ENCODE data around the gene LMBRD1.
"Not testable (repeated sequence)": the region's sequence is repeated elsewhere in the genome, so short reads cannot be mapped to it uniquely, and the experiment has no call there.

The LMBRD1 gene

DNA sequence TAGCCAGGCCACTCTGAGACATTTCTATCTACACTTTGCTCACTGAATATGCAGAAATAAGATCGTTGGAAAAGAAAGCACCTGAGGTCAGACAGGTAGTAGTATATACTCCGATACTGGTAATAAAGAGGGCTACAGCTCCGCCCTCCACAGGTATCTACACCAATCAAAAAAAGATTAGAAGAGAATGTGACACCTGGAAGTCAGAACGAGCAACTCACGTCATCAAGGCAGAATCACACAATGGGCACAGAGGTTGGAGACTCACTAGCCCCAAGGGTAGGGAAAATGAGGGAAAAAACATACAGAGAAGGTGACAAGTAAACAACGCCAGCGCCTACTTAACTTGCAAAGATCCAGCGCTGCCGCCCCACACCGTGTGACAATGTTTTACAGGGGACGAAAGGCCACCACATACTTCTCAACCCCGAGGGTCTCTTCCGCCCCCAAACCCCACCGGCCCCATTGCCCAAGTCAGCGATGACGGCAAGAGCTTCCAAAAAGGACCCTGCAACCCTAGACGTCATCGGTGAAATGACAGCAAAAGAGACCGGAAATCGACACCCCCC, 653 bp downstream of the LMBRD1 start:
- peak in 3 of 5 experiments; percentile 44 to 77 (median 71) for DNase-seq

DNA sequence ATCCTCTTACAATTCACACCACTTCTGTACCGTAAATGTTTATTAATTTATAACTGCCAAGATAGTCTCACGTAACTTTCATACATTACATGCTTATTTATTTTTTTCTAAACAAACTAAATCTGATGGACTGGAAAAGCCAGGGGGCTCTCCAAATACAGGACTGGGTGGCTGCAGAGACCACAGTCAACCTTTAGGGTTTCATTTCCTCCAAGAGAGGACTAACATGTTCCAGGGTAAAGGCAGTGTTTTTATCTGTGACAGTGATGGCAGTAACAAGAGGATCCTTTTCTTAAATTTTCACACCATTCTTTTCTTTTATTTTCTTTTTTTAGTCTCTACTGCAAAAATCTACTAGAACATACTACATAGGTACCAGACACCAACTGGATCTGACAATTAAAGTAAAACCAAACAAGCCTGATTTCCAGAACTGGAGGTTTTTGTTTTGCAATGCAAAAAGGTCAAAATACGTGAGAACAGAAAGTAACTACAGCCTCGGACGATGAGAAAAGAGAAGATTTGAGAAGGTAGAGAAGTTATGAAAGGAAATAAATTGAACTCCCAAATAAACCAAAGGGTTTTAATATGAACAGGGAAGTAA, 1.2 kb downstream of the LMBRD1 start:
- DNase-seq, result peak in 1 of 5 experiments; percentile 20

DNA sequence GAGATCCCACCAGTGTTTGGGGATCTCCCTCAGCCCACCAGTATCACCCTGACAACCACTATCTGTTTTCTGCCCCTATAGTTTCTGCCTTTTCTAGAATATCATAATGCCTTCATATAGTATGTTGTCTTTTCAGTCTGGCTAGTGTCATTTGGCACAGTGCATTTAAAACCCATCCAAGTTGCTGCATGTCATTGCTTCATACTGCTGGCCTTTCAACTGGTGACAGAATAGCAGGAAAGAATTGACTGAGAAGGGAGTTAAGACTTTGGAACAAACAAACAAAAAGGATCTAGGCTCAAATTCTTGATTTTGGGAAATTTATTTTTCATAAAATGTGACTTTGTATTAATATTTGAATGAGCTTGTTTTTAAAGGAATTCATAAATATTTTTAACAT, 4.5 kb downstream of the LMBRD1 start:
- DNase-seq, result no peak

DNA sequence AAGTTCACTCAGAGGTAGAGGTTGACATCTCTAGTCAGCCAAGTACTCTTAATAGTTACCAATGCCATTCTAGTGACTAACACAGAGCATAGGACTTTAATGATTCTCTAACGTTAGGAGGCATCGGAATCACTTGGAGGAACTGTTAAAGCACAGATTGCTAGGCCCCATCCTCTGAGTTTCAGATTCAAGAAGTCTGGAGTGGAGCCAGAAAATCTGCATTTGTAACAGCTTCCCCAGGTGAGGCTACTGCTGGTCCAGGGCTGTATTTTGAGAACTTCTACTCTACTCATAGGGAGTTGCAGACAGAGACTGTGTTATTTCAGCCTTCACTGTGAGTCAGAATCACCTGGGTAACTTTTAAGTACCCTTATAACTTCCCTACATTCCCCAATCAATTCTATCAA, 5.7 kb downstream of the LMBRD1 start:
- no peak for DNase-seq

GRCh38 chr6:69790629-69791028, 6.2 kb downstream of the LMBRD1 start:
- no peak for DNase-seq

DNA sequence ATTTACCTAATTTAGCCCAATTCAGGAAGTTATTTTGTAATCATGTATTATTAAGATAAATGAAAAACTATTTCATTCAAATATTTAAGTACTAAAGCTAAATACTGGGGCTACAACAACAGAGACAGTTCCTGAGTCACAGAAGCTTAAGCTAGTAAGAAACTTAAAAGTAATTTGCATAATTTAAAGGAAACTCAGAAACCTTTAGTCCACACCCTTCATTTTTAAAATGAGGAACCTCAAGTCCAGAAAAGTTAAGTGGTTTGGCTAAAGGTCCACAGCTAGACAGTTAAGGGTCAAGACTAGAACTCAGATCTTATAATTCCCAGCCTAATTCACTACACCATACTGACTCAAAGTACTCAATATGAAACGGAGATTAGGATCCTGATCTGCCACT, 7.2 kb downstream of the LMBRD1 start:
- no peak for DNase-seq

- DNase-seq, result not testable (repeated sequence)
Measured at GRCh38 chr6:69787436-69787835, 9.4 kb downstream of the LMBRD1 start.

DNA sequence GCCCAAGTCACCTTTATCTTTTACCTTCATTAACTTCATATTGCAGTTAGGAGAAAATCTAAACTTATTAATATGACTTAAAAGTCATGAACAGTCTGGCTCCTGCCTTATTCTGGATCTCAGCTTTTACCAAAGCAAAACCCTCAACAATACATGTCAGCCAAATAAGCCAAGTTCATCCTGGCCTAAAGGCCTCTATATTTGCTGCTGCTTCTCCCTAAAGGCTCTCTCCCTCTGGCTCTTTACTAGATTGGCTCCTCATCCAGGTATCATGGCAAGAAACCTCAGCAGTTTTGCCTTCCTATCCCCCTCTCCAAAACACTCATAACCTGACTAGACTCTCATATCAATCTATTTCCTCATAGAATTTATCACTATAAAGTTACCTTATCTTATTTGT, 11.1 kb downstream of the LMBRD1 start:
- DNase-seq, result no peak

- DNase-seq, result peak in 1 of 5 experiments; percentile 16
Measured at GRCh38 chr6:69784595-69785377, 12.0 kb downstream of the LMBRD1 start.

DNA sequence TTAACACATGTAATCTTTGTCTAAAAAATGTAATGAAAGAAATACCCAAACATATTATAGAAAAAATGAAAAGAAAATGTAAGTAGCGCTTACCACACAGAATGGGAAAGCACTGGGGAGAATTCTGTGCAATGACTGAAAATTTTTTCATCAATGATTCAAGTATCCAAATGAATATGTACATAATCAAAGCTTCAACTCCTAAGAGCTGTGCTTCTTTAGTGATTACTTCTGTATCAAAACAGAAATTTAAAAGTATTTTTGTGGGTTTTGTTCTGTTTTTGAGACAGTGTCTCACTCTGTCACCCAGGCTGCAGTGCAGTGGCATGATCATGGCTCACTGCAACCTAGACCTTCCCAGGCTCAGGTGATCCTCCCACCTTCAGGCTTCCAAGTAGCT, 13.7 kb downstream of the LMBRD1 start:
- no peak for DNase-seq

GRCh38 chr6:69780585-69781178, 16.1 kb downstream of the LMBRD1 start:
- DNase-seq, result no peak

- DNase-seq, result no peak
Measured at GRCh38 chr6:69775941-69776340, 20.9 kb downstream of the LMBRD1 start.

DNA sequence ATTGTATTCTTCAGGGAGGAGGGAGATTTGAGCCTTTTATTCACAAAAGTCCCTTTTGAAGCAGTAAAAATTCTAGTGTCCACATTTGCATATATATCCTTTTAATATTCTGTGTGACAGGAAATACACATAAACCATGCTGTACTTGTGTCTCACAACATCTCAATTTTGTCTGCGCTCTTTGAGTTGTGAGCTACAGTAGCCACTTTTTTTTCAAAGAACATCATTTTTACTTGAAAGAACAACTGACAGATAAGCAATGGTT, 21.3 kb downstream of the LMBRD1 start:
- no peak for DNase-seq

DNA sequence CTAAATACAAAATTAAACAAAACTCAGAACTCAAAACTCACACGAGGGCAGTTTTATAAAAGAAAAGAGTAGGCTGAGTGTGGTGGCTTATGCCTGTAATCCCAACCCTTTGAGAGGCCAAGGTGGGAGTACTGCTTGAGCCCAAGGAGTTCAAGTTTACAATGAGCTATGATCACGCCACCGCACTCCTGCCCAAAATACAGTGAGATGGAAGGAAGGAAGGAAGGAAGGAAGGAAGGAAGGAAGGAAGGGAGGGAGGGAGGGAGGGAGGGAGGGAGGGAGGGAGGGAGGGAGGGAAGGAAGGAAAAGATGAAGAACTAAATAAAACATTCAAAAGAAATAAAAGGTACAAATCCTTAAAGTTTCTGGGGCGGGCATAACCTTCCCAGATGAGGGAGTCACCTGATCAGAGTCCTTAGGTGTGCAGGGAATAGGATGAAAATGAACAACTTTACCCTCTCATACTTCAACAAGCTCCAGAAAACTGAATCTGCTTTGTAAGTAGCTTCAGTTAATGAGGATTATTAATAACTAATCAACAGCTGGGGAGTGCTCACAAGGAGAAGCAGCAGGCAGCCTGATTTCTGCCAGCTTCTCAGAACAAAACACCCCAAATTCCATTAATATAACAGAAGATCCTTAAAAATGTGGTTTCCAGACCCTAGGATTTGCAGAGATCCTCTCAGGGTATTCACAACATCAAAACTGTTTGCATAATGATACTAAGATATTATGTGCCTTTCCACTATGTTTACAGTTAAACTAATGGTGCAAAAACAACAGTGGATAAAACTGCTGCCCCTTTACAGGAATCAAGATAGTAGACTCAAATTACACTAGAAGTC, 21.8 kb downstream of the LMBRD1 start:
- no peak for DNase-seq

DNA sequence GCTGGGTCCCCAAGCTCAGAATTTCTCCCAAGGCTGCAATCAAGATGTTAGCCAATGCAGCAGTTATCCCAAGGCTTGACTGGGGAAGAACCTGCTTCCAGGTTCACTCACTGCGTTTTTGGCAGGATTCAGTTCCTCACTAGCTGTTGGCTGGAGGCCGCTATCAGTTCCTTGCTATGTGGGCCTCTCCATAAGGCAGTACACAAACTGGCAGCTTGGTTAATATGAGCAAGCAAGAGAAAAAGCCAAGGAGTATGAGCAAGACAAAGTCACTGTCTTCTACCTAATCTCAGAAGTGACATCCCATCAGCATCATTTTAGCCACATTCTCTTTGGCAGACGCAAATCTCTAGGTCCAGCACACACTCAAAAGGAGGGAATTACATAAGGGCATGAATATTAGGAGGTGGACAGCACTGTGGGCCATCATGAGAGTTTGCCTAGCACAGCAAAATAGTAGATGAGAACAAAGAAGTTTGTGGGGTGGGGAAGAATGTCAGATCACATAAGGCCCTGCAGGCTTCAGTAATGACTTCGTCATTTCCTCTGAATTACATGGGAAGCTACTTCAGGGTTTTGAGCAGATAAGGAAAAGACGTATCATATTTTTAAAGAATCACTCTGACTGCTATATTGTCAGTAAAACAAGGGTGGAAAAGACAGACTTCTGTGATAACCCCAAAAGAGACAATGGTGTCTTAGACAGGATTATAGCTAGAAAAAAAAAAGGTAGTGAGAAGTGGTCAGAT, 25.5 kb downstream of the LMBRD1 start:
- DNase-seq, result no peak

- no peak for DNase-seq
Measured at GRCh38 chr6:69768664-69769063, 28.1 kb downstream of the LMBRD1 start.

DNA sequence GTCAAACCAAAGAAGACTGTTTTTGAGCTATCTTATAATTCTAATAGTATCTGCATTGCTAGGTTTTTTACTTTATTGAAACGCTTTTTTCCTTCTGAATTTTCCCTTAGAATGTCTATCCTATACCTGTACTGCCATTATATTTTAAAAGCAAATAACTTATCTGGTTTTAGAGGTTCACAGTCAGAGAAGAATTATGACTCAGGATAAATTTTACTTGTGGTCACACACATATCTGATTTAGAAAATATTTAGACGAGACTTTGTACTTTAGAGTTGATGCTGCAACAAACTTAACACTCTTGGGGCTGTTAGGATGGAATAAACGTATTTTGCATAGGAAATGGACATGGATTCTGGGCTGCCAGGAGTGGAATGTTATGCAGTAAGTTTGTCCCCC, 33.0 kb downstream of the LMBRD1 start:
- no peak for DNase-seq

DNA sequence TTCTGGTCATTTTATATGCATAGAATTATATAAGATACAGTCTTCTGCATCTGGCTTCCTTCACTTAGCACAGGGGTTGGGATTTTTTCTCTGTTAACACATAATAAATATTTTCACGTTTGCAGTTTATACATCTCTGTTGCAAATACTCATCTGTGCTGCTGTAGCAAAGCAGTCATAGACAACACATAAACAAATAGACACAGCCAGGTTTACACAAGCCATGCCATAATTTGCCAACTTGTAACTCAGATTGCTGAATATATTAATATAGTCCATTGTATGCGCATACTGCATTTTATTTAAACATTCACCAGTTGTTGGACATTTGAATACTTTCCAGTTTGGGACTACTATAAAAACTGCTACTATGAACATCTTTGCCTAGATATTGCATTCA, 35.0 kb downstream of the LMBRD1 start:
- DNase-seq, result no peak

DNA sequence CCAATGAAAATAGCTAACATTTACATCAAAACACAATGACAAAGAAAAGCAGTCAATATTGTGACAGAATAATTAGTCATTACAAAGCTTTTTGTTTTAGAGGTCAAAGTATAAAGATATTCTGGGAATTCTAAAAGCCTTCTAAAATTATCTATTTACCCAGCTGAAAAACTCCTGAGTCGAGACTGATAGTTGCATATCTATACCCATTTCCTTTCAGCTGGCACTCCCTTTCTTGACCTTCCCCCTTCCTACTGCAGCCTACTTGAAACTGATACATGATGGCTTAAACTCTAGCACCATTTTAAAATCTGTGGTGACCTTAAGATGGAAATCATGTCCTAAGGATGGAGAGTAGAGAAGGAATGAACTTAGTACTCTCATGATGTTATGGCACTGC, 38.6 kb downstream of the LMBRD1 start:
- no peak for DNase-seq

DNA sequence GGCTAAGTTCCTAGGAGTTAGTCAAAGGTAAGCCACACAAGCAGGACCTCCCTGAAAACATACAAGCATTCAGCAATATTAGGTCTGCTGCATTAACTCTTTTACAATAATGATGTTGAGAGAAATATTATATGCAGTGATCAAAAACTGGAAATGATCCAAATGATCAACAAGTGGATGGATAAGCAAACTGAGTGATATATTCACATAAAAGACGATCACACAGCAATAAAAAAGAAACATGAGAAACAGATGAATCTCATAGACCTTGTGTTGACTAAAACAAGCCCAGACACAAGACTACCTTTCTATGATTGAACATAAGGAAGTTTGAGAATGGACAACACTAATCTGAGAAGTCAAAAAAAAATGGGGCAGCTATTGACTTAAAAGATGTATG, 39.9 kb downstream of the LMBRD1 start:
- no peak for DNase-seq

DNA sequence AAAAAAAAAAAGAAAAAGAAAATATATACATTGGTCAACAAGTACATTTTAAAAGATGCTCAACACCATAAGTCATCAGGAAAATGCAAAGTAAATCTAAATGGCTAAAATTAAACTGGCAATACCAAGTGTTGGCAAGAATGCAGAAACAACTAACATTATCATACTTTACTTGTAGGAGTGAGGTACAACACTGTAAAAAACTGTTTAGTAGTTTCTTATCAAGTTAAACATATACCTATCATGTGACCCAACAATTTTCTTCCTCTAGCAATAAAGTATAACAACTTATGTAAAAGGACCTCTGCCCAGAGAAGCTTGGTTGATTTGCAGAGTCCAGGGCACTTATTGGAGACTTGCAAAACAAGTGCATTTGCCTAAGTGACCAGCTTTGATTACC, 40.4 kb downstream of the LMBRD1 start:
- no peak for DNase-seq

GRCh38 chr6:69735027-69735426, 61.8 kb downstream of the LMBRD1 start:
- no peak for DNase-seq

All from T-helper 2 cell (primary cell).